Measurements from ENCODE around the gene PIEZO2. TPM values are rescaled to one million over a fixed set of nuclear protein-coding genes. Genes with fewer than 3 reads are reported as not detected.

The PIEZO2 gene
- total and polyA plus RNA-seq, 4 donors, result 2.6 to 233 (median 18.8) TPM

GRCh38 chr18:11081009-11081532 lies 68.3 kb downstream of the PIEZO2 start:
- DNase-seq (no peak), ATAC-seq (ENCODE audit: insufficient read depth, low FRiP score) (no peak)
- peaks cover 0 to 20% (median 0%) of the 10 kb centered on the region in 5 donors for H3K4me1 ChIP-seq (ENCODE audit: control insufficient read depth in 5 of 5, insufficient read depth in 5 of 5, low read length in 5 of 5)
- H3K36me3 ChIP-seq (ENCODE audit: control insufficient read depth in 4 of 4, insufficient read depth in 4 of 4, low read length in 4 of 4), result peaks cover 0 to 21% (median 2%) of the 10 kb centered on the region in 4 donors
- no peak overlapping the region for H3K27ac ChIP-seq (ENCODE audit: low read depth in 1 of 2, low read length in 1 of 2)
- WGBS, 2 donors, result 92 to 95% methylated on average over 2 of the region's 2 CpGs
- H3K4me3 ChIP-seq, result no peak overlapping the region
- H3K9me3 ChIP-seq (ENCODE audit: control insufficient read depth in 4 of 4, insufficient read depth in 3 of 4, low read length in 3 of 4), result no peaks in the 10 kb centered on the region
- H3K27me3 ChIP-seq (ENCODE audit: control insufficient read depth in 3 of 3, insufficient read depth in 3 of 3, low read length in 2 of 3), result no peaks in the 10 kb centered on the region
- no peak overlapping the region for H3K9ac ChIP-seq (ENCODE audit: insufficient read depth in 1 of 2, low read length in 2 of 2)
- TF ChIP-seq CTCF (IDR thresholded peaks at IDR 0.05; ENCODE audit: control extremely low read depth, extremely low read depth), result no peak

- TF ChIP-seq CTCF (IDR thresholded peaks at IDR 0.05; ENCODE audit: control extremely low read depth, extremely low read depth), result no peak
- H3K27me3 ChIP-seq (ENCODE audit: control insufficient read depth in 3 of 3, insufficient read depth in 3 of 3, low read length in 2 of 3), result no peaks in the 10 kb centered on the region
- H3K9ac ChIP-seq (ENCODE audit: insufficient read depth in 1 of 2, low read length in 2 of 2), result no peak overlapping the region
- H3K9me3 ChIP-seq (ENCODE audit: control insufficient read depth in 4 of 4, insufficient read depth in 3 of 4, low read length in 3 of 4), result no peaks in the 10 kb centered on the region
- H3K27ac ChIP-seq (ENCODE audit: low read depth in 1 of 2, low read length in 1 of 2), result no peak overlapping the region
- no peak overlapping the region for H3K4me3 ChIP-seq
- peaks cover 0 to 21% (median 2%) of the 10 kb centered on the region in 4 donors for H3K36me3 ChIP-seq (ENCODE audit: control insufficient read depth in 4 of 4, insufficient read depth in 4 of 4, low read length in 4 of 4)
- WGBS, 2 donors, result 87 to 92% methylated on average over 4 of the region's 4 CpGs
- DNase-seq (no peak), ATAC-seq (ENCODE audit: insufficient read depth, low FRiP score) (no peak)
- peaks cover 0 to 39% (median 0%) of the 10 kb centered on the region in 5 donors for H3K4me1 ChIP-seq (ENCODE audit: control insufficient read depth in 5 of 5, insufficient read depth in 5 of 5, low read length in 5 of 5)
Observed at GRCh38 chr18:11078491-11078890, 70.9 kb downstream of the PIEZO2 start.

GRCh38 chr18:11077548-11078187 lies 71.7 kb downstream of the PIEZO2 start:
- H3K36me3 ChIP-seq (ENCODE audit: control insufficient read depth in 4 of 4, insufficient read depth in 4 of 4, low read length in 4 of 4), result peaks cover 0 to 14% (median under 1%) of the 10 kb centered on the region in 4 donors
- WGBS, 2 donors, result 87 to 96% methylated on average over 5 of the region's 5 CpGs
- no peak overlapping the region for H3K27ac ChIP-seq (ENCODE audit: low read depth in 1 of 2, low read length in 1 of 2)
- no peak overlapping the region for H3K4me3 ChIP-seq
- H3K9ac ChIP-seq (ENCODE audit: insufficient read depth in 1 of 2, low read length in 2 of 2), result no peak overlapping the region
- no peak for ATAC-seq (ENCODE audit: insufficient read depth, low FRiP score)
- DNase-seq, result no peak
- no peaks in the 10 kb centered on the region for H3K9me3 ChIP-seq (ENCODE audit: control insufficient read depth in 4 of 4, insufficient read depth in 3 of 4, low read length in 3 of 4)
- H3K4me1 ChIP-seq (ENCODE audit: control insufficient read depth in 5 of 5, insufficient read depth in 5 of 5, low read length in 5 of 5), result peaks cover 0 to 47% (median 0%) of the 10 kb centered on the region in 5 donors
- TF ChIP-seq CTCF (IDR thresholded peaks at IDR 0.05; ENCODE audit: control extremely low read depth, extremely low read depth), result no peak
- H3K27me3 ChIP-seq (ENCODE audit: control insufficient read depth in 3 of 3, insufficient read depth in 3 of 3, low read length in 2 of 3), result no peaks in the 10 kb centered on the region
